GM12875 (cell line): ENCODE data around the gene OGT.
"Not testable (repeated sequence)": the region's sequence is repeated elsewhere in the genome, so short reads cannot be mapped to it uniquely, and the experiment has no call there.

Experiments used
- H3K4me3 ChIP-seq: one replicate; pipeline ENCODE4 v1.5.1; 2011; ENCODE audit warnings: low read depth, low read length, control low read depth
- TF ChIP-seq, protein P1 (sequence below): IDR thresholded peaks from 2 replicates; pipeline ENCODE4 v1.5.1; 2011; ENCODE audit warnings: low read depth, mild to moderate bottlenecking, control low read depth, inconsistent platforms, low read length, moderate library complexity, borderline replicate concordance; ENCODE audit not compliant: insufficient read depth

Gene OGT

GRCh38 chrX:71547339-71547738 is 14.4 kb downstream of the OGT start:
- no peak overlapping the region for H3K4me3 ChIP-seq
- TF ChIP-seq, protein P1, sequence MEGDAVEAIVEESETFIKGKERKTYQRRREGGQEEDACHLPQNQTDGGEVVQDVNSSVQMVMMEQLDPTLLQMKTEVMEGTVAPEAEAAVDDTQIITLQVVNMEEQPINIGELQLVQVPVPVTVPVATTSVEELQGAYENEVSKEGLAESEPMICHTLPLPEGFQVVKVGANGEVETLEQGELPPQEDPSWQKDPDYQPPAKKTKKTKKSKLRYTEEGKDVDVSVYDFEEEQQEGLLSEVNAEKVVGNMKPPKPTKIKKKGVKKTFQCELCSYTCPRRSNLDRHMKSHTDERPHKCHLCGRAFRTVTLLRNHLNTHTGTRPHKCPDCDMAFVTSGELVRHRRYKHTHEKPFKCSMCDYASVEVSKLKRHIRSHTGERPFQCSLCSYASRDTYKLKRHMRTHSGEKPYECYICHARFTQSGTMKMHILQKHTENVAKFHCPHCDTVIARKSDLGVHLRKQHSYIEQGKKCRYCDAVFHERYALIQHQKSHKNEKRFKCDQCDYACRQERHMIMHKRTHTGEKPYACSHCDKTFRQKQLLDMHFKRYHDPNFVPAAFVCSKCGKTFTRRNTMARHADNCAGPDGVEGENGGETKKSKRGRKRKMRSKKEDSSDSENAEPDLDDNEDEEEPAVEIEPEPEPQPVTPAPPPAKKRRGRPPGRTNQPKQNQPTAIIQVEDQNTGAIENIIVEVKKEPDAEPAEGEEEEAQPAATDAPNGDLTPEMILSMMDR, result no peak

- TF ChIP-seq, protein P1, result no peak
Measured at GRCh38 chrX:71549986-71550385, 17.1 kb downstream of the OGT start.

GRCh38 chrX:71550578-71550977 is 17.7 kb downstream of the OGT start:
- TF ChIP-seq, protein P1, result no peak
- no peak overlapping the region for H3K4me3 ChIP-seq

More at GRCh38 chrX:71549986-71550385, 17.1 kb downstream of the OGT start:
- no peak overlapping the region for H3K4me3 ChIP-seq

- H3K4me3 ChIP-seq, result no peak overlapping the region
- TF ChIP-seq, protein P1, result no peak
Measured at GRCh38 chrX:71556036-71556435, 23.1 kb downstream of the OGT start.

- TF ChIP-seq, protein P1, result no peak
- no peak overlapping the region for H3K4me3 ChIP-seq
Measured at GRCh38 chrX:71558920-71559319, 26.0 kb downstream of the OGT start.

DNA sequence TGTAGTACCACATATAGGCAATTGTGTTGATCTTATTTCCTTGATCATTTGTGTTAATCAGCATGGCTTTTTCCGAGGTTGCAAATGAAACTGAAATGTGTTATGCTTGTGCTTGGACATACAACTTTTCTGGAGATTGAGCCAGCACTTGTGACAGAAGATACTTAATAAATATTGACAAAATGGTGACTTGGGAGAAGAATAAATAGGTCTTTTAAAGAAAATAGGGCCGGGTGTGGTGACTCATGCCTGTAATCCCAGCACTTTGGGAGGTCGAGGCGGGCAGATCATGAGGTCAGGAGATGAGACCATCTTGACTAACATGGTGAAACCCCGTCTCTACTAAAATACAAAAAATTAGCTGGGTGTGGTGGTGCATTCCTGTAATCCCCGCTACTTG is 26.9 kb downstream of the OGT start:
- not testable (repeated sequence) for H3K4me3 ChIP-seq

DNA sequence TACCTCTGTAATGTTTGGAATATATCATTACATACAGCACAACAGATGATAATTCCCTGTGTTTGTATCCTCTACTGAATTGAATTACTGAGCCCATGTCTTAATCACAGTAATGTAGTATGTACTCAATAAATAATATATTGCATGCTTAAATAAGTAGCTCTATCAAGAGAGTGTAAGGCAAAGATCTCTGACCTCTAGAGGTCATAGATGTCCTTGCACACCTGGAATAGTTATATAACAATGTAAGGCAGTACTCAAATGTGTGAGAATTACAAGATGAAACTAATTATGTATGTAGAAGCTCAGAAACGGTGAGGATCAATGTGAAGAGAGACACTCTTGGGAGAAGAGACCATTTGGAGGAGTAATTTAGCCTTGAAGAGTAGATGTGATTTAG is 31.0 kb downstream of the OGT start:
- TF ChIP-seq, protein P1, result no peak
- H3K4me3 ChIP-seq, result no peak overlapping the region

- no peak overlapping the region for H3K4me3 ChIP-seq
- TF ChIP-seq, protein P1, result no peak
Measured at GRCh38 chrX:71565474-71566041, 32.7 kb downstream of the OGT start.

DNA sequence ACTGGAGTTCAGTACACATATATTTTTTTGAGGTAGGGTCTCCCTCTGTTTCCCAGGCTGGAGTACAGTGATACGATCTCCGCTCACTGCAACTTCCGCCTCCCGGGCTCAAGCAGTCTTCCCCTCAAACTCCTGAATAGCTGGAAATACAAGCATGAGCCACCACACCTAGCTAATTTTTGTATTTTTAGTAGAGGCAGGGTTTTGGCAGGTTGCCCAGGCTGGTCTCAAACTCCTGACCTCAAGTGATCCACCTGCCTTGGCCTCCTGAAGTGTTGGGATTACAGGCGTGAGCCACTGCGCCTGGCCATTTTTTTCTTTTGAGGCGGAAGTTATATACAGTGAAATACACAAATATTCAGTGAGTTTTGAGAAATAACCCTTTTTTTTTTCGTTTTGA is 38.5 kb downstream of the OGT start:
- not testable (repeated sequence) for H3K4me3 ChIP-seq
